SK-N-SH treated with all-trans-retinoic acid at 6 μM for 48 hours (cell line): ENCODE results near the gene WNK3.
A peak's percentile ranks its signal among the peaks of the same experiment; 100 is the strongest.

ENCODE experiments used
- ATAC-seq: fragments of 200-7000 bp; cut with Tn5 transposase; 3 replicates; pipeline ENCODE4 v1.9.1; 2020; ENCODE audit warnings: mild to moderate bottlenecking, moderate library complexity
- ARNTL ChIP-seq: fragments of 450-650 bp; formaldehyde crosslinking; IDR thresholded peaks from 2 replicates; pipeline ENCODE4 v1.5.0; 2020; ENCODE audit warnings: low read depth, mild to moderate bottlenecking, moderate library complexity, borderline replicate concordance
- BACH2 ChIP-seq: fragments of 250-450 bp; sonication (Bioruptor Pico); IDR thresholded peaks from 2 replicates; pipeline ENCODE4 v1.9.0; 2021; ENCODE audit warnings: mild to moderate bottlenecking, borderline replicate concordance
- CSDC2 ChIP-seq: fragments of 250-450 bp; sonication (Bioruptor Pico); IDR thresholded peaks from 2 replicates; pipeline ENCODE4 v1.5.0; 2020; ENCODE audit warnings: mild to moderate bottlenecking, moderate library complexity
- CSRNP3 ChIP-seq: fragments of 250-450 bp; sonication (Bioruptor Pico); IDR thresholded peaks from 2 replicates; pipeline ENCODE4 v1.5.1; 2021; ENCODE audit warnings: mild to moderate bottlenecking, moderate library complexity
- ESRRG ChIP-seq: fragments of 250-450 bp; sonication (Bioruptor Pico); IDR thresholded peaks from 2 replicates; pipeline ENCODE4 v1.6.1; 2021; ENCODE audit warnings: mild to moderate bottlenecking
- GLIS3 ChIP-seq: fragments of 250-450 bp; sonication (Bioruptor Pico); IDR thresholded peaks from 2 replicates; pipeline ENCODE4 v1.5.0; 2020; ENCODE audit warnings: mild to moderate bottlenecking, moderate library complexity
- ISL1 ChIP-seq: fragments of 250-450 bp; sonication (Bioruptor Pico); IDR thresholded peaks from 2 replicates; pipeline ENCODE4 v2.1.2; 2022; ENCODE audit warnings: mild to moderate bottlenecking, moderate library complexity
- OSR1 ChIP-seq: fragments of 250-450 bp; sonication (Bioruptor Pico); IDR thresholded peaks from 2 replicates; pipeline ENCODE4 v1.8.0; 2022; ENCODE audit warnings: moderate library complexity, mild to moderate bottlenecking, inconsistent platforms
- PATZ1 ChIP-seq: fragments of 250-450 bp; sonication (Bioruptor Pico); IDR thresholded peaks from 2 replicates; pipeline ENCODE4 v1.8.0; 2020; ENCODE audit warnings: mild to moderate bottlenecking, moderate library complexity, borderline replicate concordance
- PPARA ChIP-seq: fragments of 250-450 bp; sonication (Bioruptor Pico); IDR thresholded peaks from 2 replicates; pipeline ENCODE4 v1.5.0; 2020; ENCODE audit warnings: mild to moderate bottlenecking, borderline replicate concordance
- RARB ChIP-seq: fragments of 250-450 bp; sonication (Bioruptor Pico); IDR thresholded peaks from 2 replicates; pipeline ENCODE4 v1.8.0; 2021; ENCODE audit warnings: mild to moderate bottlenecking, moderate library complexity
- TOX ChIP-seq: fragments of 250-450 bp; sonication (Bioruptor Pico); IDR thresholded peaks from 2 replicates; pipeline ENCODE4 v1.8.0; 2021; ENCODE audit warnings: mild to moderate bottlenecking, moderate library complexity, borderline replicate concordance
- TSHZ2 ChIP-seq: fragments of 250-450 bp; sonication (Bioruptor Pico); IDR thresholded peaks from 2 replicates; pipeline ENCODE4 v1.5.0; 2020; ENCODE audit warnings: mild to moderate bottlenecking, moderate library complexity
- ZC3H10 ChIP-seq: fragments of 250-450 bp; sonication (Bioruptor Pico); IDR thresholded peaks from 2 replicates; pipeline ENCODE4 v1.5.1; 2021; ENCODE audit warnings: mild to moderate bottlenecking, moderate library complexity
- ZFP3 ChIP-seq: fragments of 250-450 bp; sonication (Bioruptor Pico); IDR thresholded peaks from 2 replicates; pipeline ENCODE4 v1.5.0; 2020; ENCODE audit warnings: mild to moderate bottlenecking, moderate library complexity
- ZFP30 ChIP-seq: fragments of 450-650 bp; formaldehyde crosslinking; IDR thresholded peaks from 2 replicates; pipeline ENCODE4 v1.5.0; 2022; ENCODE audit warnings: mild to moderate bottlenecking, moderate library complexity
- ZNF565 ChIP-seq: fragments of 450-650 bp; formaldehyde crosslinking; conservative IDR thresholded peaks from 2 replicates; pipeline ENCODE4 v1.5.0; 2020; ENCODE audit warnings: low read depth, mild to moderate bottlenecking, moderate library complexity
- ZNF70 ChIP-seq: fragments of 450-650 bp; formaldehyde crosslinking; IDR thresholded peaks from 2 replicates; pipeline ENCODE4 v1.5.0; 2020; ENCODE audit warnings: mild to moderate bottlenecking, moderate library complexity
- ZNF8 ChIP-seq: fragments of 450-650 bp; formaldehyde crosslinking; IDR thresholded peaks from 2 replicates; pipeline ENCODE4 v1.5.0; 2020; ENCODE audit warnings: mild to moderate bottlenecking, moderate library complexity
- TF ChIP-seq, protein P1 (sequence below): fragments of 250-450 bp; sonication (Bioruptor Pico); IDR thresholded peaks from 2 replicates; pipeline ENCODE4 v1.5.1; 2020; ENCODE audit warnings: low read depth, mild to moderate bottlenecking, moderate library complexity
- TF ChIP-seq, protein P2 (sequence below): fragments of 250-450 bp; sonication (Bioruptor Pico); IDR thresholded peaks from 2 replicates; pipeline ENCODE4 v1.8.0; 2021; ENCODE audit warnings: low read depth, mild to moderate bottlenecking, moderate library complexity, borderline replicate concordance

Gene WNK3

DNA sequence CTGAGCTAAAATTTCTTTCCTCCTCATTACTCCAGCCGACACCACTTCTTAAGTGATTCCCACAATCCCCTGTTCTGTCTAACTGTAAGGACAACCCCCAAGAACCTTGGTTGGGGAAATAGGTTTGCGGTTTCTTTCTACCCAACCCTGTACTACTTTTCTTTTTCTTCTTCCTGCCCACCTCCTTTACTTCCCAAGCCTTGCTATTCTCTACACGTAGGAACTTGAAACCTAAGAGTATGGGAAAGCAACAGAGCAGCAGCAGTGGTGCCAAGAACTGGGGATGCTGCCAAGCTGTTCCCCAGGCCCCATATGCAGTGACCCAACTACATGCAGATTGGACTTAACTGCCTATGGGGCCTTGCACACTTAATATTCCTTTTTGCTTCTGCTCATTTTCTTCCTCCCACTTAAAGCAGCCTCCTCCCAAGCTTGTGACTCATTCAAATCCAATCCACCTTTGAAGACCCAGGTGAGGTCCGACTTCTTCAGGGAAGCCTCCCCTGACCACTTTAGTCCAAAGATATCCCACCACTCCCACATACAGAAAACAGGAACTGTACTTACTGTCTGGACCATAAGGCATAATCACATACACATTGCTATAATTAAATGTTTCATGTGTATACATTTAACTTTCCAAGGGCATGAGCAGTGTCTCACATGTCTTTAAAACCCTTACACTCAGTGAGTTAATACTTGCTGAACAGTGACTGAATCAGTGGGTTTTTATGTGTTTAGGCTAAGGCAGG, 176.5 kb downstream of the WNK3 start:
- TF ChIP-seq OSR1 (CRISPR knock-in tag): no peak
- TF ChIP-seq ZFP30: no peak
- no peak for TF ChIP-seq ARNTL
- TF ChIP-seq ZFP3 (CRISPR knock-in tag): no peak
- no peak for TF ChIP-seq PPARA (CRISPR knock-in tag)
- TF ChIP-seq PATZ1 (CRISPR knock-in tag): no peak
- TF ChIP-seq GLIS3 (CRISPR knock-in tag): no peak
- TF ChIP-seq TOX (CRISPR knock-in tag): no peak
- no peak for TF ChIP-seq CSDC2 (CRISPR knock-in tag)
- no peak for TF ChIP-seq ZC3H10 (CRISPR knock-in tag)
- TF ChIP-seq ISL1 (CRISPR knock-in tag): no peak
- TF ChIP-seq, all 23 proteins: peak for 0
- ATAC-seq: peak; percentile 14

GRCh38 chrX:54180403-54180802, 177.4 kb downstream of the WNK3 start:
- ATAC-seq: peak; percentile 10; the same call in 2 of the 3 replicates
- TF ChIP-seq TOX (CRISPR knock-in tag): no peak
- TF ChIP-seq ZFP30: no peak
- no peak for TF ChIP-seq BACH2 (CRISPR knock-in tag)
- no peak for TF ChIP-seq ESRRG (CRISPR knock-in tag)
- TF ChIP-seq ZNF565: no peak
- no peak for TF ChIP-seq ISL1 (CRISPR knock-in tag)

- peak; percentile 67 for ATAC-seq
- TF ChIP-seq PPARA (CRISPR knock-in tag) (no peak), ZNF8 (CRISPR knock-in tag) (no peak), ZNF70 (CRISPR knock-in tag) (no peak), ISL1 (CRISPR knock-in tag) (no peak), CSRNP3 (CRISPR knock-in tag) (no peak), ZNF565 (no peak), ARNTL (no peak), ZFP3 (CRISPR knock-in tag) (no peak), ZC3H10 (CRISPR knock-in tag) (no peak), CSDC2 (CRISPR knock-in tag) (no peak), BACH2 (CRISPR knock-in tag) (no peak), OSR1 (CRISPR knock-in tag) (no peak), TSHZ2 (CRISPR knock-in tag) (no peak), RARB (CRISPR knock-in tag) (no peak)
- TF ChIP-seq, protein P1, sequence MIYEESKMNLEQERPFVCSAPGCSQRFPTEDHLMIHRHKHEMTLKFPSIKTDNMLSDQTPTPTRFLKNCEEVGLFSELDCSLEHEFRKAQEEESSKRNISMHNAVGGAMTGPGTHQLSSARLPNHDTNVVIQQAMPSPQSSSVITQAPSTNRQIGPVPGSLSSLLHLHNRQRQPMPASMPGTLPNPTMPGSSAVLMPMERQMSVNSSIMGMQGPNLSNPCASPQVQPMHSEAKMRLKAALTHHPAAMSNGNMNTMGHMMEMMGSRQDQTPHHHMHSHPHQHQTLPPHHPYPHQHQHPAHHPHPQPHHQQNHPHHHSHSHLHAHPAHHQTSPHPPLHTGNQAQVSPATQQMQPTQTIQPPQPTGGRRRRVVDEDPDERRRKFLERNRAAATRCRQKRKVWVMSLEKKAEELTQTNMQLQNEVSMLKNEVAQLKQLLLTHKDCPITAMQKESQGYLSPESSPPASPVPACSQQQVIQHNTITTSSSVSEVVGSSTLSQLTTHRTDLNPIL: no peak
- TF ChIP-seq, protein P2, sequence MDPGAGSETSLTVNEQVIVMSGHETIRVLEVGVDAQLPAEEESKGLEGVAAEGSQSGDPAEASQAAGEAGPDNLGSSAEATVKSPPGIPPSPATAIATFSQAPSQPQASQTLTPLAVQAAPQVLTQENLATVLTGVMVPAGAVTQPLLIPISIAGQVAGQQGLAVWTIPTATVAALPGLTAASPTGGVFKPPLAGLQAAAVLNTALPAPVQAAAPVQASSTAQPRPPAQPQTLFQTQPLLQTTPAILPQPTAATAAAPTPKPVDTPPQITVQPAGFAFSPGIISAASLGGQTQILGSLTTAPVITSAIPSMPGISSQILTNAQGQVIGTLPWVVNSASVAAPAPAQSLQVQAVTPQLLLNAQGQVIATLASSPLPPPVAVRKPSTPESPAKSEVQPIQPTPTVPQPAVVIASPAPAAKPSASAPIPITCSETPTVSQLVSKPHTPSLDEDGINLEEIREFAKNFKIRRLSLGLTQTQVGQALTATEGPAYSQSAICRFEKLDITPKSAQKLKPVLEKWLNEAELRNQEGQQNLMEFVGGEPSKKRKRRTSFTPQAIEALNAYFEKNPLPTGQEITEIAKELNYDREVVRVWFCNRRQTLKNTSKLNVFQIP: no peak
These were observed 179.5 kb downstream of the WNK3 start for GRCh38 chrX:54178100-54178940.
